K562 (cell line): ENCODE results near the gene C3. TPM values are rescaled to one million over a fixed set of nuclear protein-coding genes. Genes with fewer than 3 reads are reported as not detected.

ENCODE experiments used
- ATF1 ChIP-seq, 2 experiments: fragments of 450-650 bp in 1 of 2; IDR thresholded peaks; 2 replicates each; pipeline ENCODE4 v1.6.1; 2016; ENCODE audit warnings: missing compliant biosample characterization in 1 of 2, missing genetic modification characterization in 1 of 2
- HNRNPLL ChIP-seq: fragments of 200-400 bp; formaldehyde crosslinking; IDR thresholded peaks from 2 replicates; pipeline ENCODE4 v1.6.1; 2017; ENCODE audit warnings: low read length, low read depth, mild to moderate bottlenecking; ENCODE audit not compliant: poor library complexity, severe bottlenecking
- MIER1 ChIP-seq: fragments of 450-650 bp; IDR thresholded peaks from 2 replicates; pipeline ENCODE4 v1.6.1; 2016; ENCODE audit warnings: antibody characterized with exemption, mild to moderate bottlenecking, low read depth
- RAD21 ChIP-seq, 2 experiments: fragments of 250-450 bp in 1 of 2; fragments of 450-650 bp in 1 of 2; sonication (Bioruptor Pico) in 1 of 2; formaldehyde crosslinking in 1 of 2; IDR thresholded peaks in 1 of 2; conservative IDR thresholded peaks in 1 of 2; 2 replicates each; pipeline versions ENCODE4 v1.4.0 to v1.8.0; 2020 to 2022; ENCODE audit warnings: mild to moderate bottlenecking in 2 of 2, moderate library complexity in 1 of 2
- STAT5B ChIP-seq: fragments of 250-450 bp; sonication (Bioruptor Pico); IDR thresholded peaks from 2 replicates; pipeline ENCODE4 v1.8.0; 2021; ENCODE audit warnings: mild to moderate bottlenecking, inconsistent platforms
- TGIF2 ChIP-seq: sonication (generic); formaldehyde crosslinking; IDR thresholded peaks from 2 replicates; pipeline ENCODE4 v1.8.1; 2022; ENCODE audit warnings: mild to moderate bottlenecking, missing genetic modification reagents, moderate library complexity
- YBX1 ChIP-seq: fragments of 450-650 bp; IDR thresholded peaks from 2 replicates; pipeline ENCODE4 v1.7.1; 2016; ENCODE audit warnings: mild to moderate bottlenecking
- ZNF3 ChIP-seq: fragments of 250-450 bp; sonication (Bioruptor Pico); IDR thresholded peaks from 2 replicates; pipeline ENCODE4 v1.5.0; 2021; ENCODE audit warnings: mild to moderate bottlenecking, moderate library complexity
- ZNF431 ChIP-seq: sonication (generic); formaldehyde crosslinking; IDR thresholded peaks from 2 replicates; pipeline ENCODE4 v1.8.0; 2022; ENCODE audit warnings: mild to moderate bottlenecking, missing genetic modification reagents
- ZNF589 ChIP-seq: fragments of 200-800 bp; sonication (Bioruptor generic); IDR thresholded peaks from 2 replicates; pipeline ENCODE4 v1.6.1; 2016; ENCODE audit warnings: low read depth, missing genetic modification characterization, missing compliant biosample characterization
- ZNF77 ChIP-seq: fragments of 250-450 bp; sonication (Bioruptor Pico); IDR thresholded peaks from 2 replicates; pipeline ENCODE4 v1.5.0; 2020
- polyA plus RNA-seq, 8 experiments: library from polyadenylated mRNA; depleted of rRNA in 4 of 8; stranded (reverse) in 5 of 8; unstranded in 3 of 8; fragments of >200 nt; fragmentation: Nextera tagmentation in 2 of 8; fragmentation: Illumina TruSeq in 1 of 8; extraction: Ambion mirVana in 2 of 8; extraction: Trizol in 1 of 8; gene quantifications; 2 replicates each; pipeline versions ENCODE4 v1.2.1 to v1.2.3, GENCODE V29; 2011 to 2014; ENCODE audit warnings: inconsistent platforms in 1 of 8, missing spikeins in 1 of 8
- total RNA-seq, 7 experiments: library from RNA; depleted of rRNA in 6 of 7; stranded (reverse); fragments of >200 nt in 6 of 7; fragmentation: Illumina TruSeq in 2 of 7; extraction: Trizol in 2 of 7; gene quantifications; 2 replicates each; pipeline versions ENCODE4 v1.2.1 to v1.2.3, GENCODE V29; 2011 to 2021; ENCODE audit warnings: low replicate concordance in 1 of 7
- TF ChIP-seq, protein P1 (sequence below): sonication (generic); formaldehyde crosslinking; IDR thresholded peaks from 2 replicates; pipeline ENCODE4 v1.5.0; 2020; ENCODE audit warnings: missing genetic modification reagents
- TF ChIP-seq, protein P2 (sequence below): IDR thresholded peaks from 3 replicates; pipeline ENCODE4 v1.6.1; 2011; ENCODE audit warnings: borderline replicate concordance, mild to moderate bottlenecking; ENCODE audit not compliant: insufficient read length, insufficient read depth
- TF ChIP-seq, protein P3 (sequence below): fragments of 250-450 bp; sonication (Bioruptor Pico); IDR thresholded peaks from 2 replicates; pipeline ENCODE4 v1.8.0; 2021; ENCODE audit warnings: borderline replicate concordance, mild to moderate bottlenecking, moderate library complexity; ENCODE audit not compliant: poor library complexity, severe bottlenecking
- TF ChIP-seq, protein P4 (sequence below): fragments of 450-650 bp; formaldehyde crosslinking; IDR thresholded peaks from 2 replicates; pipeline ENCODE4 v1.4.0; 2022; ENCODE audit warnings: missing genetic modification characterization
- TF ChIP-seq, protein P5 (sequence below): fragments of 450-650 bp; IDR thresholded peaks from 2 replicates; pipeline ENCODE4 v1.6.1; 2018; ENCODE audit warnings: mild to moderate bottlenecking, low read depth; ENCODE audit not compliant: partially characterized antibody
- TF ChIP-seq, protein P6 (sequence below), 3 experiments: fragments of 200-800 bp in 1 of 3; sonication (Bioruptor generic) in 1 of 3; sonication (generic) in 1 of 3; formaldehyde crosslinking in 1 of 3; IDR thresholded peaks; 2 replicates each; pipeline versions ENCODE4 v1.6.1 to v1.8.0; 2016 to 2022; ENCODE audit warnings: mild to moderate bottlenecking in 2 of 3, missing compliant biosample characterization in 2 of 3, missing genetic modification characterization in 2 of 3, missing genetic modification reagents in 1 of 3
- TF ChIP-seq, protein P7 (sequence below): fragments of 450-650 bp; IDR thresholded peaks from 2 replicates; pipeline ENCODE4 v1.6.1; 2016

Gene C3
- total and polyA plus RNA-seq, 9 of the 15 experiments (the other 6 are each of a cell fraction or from before 2014, with no cell fraction given): 0.59 to 10.6 (median 2.2) TPM

DNA sequence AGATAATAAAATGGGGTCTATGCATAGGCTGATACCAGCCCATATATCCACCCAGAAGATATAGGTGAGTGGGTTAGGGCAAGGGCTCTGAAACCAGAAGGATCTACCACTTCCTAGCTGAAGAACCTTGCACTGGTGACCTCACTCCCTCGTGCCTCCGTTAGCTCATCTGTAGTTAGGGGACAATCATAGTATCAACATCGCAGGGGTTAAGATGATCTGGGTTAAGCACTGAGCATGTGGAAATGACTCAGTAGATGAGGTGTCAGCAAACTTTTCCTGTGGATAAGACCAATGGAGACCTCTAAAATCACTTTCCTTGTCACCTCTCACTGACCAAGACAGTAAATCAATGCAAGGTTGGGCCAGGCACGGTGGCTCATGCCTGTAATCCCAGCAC lies 81.0 kb downstream of the C3 start (continued):
- TF ChIP-seq, protein P1, sequence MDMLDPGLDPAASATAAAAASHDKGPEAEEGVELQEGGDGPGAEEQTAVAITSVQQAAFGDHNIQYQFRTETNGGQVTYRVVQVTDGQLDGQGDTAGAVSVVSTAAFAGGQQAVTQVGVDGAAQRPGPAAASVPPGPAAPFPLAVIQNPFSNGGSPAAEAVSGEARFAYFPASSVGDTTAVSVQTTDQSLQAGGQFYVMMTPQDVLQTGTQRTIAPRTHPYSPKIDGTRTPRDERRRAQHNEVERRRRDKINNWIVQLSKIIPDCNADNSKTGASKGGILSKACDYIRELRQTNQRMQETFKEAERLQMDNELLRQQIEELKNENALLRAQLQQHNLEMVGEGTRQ: no peak
- no peak for TF ChIP-seq STAT5B (CRISPR knock-in tag)
- TF ChIP-seq ZNF3 (CRISPR knock-in tag): no peak
- no peak for TF ChIP-seq ZNF589
- no peak for TF ChIP-seq HNRNPLL
- TF ChIP-seq, protein P2, sequence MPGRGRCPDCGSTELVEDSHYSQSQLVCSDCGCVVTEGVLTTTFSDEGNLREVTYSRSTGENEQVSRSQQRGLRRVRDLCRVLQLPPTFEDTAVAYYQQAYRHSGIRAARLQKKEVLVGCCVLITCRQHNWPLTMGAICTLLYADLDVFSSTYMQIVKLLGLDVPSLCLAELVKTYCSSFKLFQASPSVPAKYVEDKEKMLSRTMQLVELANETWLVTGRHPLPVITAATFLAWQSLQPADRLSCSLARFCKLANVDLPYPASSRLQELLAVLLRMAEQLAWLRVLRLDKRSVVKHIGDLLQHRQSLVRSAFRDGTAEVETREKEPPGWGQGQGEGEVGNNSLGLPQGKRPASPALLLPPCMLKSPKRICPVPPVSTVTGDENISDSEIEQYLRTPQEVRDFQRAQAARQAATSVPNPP: no peak
- TF ChIP-seq, protein P3, sequence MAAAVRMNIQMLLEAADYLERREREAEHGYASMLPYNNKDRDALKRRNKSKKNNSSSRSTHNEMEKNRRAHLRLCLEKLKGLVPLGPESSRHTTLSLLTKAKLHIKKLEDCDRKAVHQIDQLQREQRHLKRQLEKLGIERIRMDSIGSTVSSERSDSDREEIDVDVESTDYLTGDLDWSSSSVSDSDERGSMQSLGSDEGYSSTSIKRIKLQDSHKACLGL: no peak
- TF ChIP-seq RAD21 (CRISPR knock-in tag; conservative IDR thresholded peaks at IDR 0.05 in 1 of 2, IDR thresholded peaks at IDR 0.05 in 1 of 2): no peak
- no peak for TF ChIP-seq YBX1
- TF ChIP-seq, protein P4, sequence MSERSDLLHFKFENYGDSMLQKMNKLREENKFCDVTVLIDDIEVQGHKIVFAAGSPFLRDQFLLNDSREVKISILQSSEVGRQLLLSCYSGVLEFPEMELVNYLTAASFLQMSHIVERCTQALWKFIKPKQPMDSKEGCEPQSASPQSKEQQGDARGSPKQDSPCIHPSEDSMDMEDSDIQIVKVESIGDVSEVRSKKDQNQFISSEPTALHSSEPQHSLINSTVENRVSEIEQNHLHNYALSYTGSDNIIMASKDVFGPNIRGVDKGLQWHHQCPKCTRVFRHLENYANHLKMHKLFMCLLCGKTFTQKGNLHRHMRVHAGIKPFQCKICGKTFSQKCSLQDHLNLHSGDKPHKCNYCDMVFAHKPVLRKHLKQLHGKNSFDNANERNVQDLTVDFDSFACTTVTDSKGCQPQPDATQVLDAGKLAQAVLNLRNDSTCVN (CRISPR knock-in tag): no peak
- no peak for TF ChIP-seq TGIF2
- TF ChIP-seq, protein P5, sequence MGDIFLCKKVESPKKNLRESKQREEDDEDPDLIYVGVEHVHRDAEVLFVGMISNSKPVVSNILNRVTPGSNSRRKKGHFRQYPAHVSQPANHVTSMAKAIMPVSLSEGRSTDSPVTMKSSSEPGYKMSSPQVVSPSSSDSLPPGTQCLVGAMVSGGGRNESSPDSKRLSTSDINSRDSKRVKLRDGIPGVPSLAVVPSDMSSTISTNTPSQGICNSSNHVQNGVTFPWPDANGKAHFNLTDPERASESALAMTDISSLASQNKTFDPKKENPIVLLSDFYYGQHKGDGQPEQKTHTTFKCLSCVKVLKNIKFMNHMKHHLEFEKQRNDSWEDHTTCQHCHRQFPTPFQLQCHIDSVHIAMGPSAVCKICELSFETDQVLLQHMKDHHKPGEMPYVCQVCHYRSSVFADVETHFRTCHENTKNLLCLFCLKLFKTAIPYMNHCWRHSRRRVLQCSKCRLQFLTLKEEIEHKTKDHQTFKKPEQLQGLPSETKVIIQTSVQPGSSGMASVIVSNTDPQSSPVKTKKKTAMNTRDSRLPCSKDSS: no peak
- TF ChIP-seq ZNF77 (CRISPR knock-in tag): no peak
- TF ChIP-seq MIER1: no peak
- no peak for TF ChIP-seq ZNF431 (CRISPR knock-in tag)
- TF ChIP-seq, protein P6, sequence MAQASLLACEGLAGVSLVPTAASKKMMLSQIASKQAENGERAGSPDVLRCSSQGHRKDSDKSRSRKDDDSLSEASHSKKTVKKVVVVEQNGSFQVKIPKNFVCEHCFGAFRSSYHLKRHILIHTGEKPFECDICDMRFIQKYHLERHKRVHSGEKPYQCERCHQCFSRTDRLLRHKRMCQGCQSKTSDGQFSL (CRISPR knock-in tag; IDR thresholded peaks at IDR 0.05): no peak
- TF ChIP-seq, protein P6 (tag; IDR thresholded peaks at IDR 0.05): no peak
- TF ChIP-seq, protein P7, sequence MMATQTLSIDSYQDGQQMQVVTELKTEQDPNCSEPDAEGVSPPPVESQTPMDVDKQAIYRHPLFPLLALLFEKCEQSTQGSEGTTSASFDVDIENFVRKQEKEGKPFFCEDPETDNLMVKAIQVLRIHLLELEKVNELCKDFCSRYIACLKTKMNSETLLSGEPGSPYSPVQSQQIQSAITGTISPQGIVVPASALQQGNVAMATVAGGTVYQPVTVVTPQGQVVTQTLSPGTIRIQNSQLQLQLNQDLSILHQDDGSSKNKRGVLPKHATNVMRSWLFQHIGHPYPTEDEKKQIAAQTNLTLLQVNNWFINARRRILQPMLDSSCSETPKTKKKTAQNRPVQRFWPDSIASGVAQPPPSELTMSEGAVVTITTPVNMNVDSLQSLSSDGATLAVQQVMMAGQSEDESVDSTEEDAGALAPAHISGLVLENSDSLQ: peak; percentile 26; the same call in 1 of the 2 replicates
- no peak for TF ChIP-seq ATF1 (CRISPR knock-in tag; IDR thresholded peaks at IDR 0.05)
- TF ChIP-seq ATF1 (tag; IDR thresholded peaks at IDR 0.05): 0 out of 2 replicates have a peak, but pooled peaks have one; percentile 10
